ELR (cell line): ENCODE data around the gene SERF2.
"Not testable (repeated sequence)": the region's sequence is repeated elsewhere in the genome, so short reads cannot be mapped to it uniquely, and the experiment has no call there.

ENCODE experiments used
- DNase-seq: peaks from one replicate; pipeline ENCODE4 v3.0.0-alpha.2; 2015; ENCODE audit warnings: low read depth

The SERF2 gene

GRCh38 chr15:43829951-43830540 is 37.9 kb downstream of the SERF2 start:
- DNase-seq = not testable (repeated sequence)

- not testable (repeated sequence) for DNase-seq
Observed at GRCh38 chr15:43830691-43831275, 38.7 kb downstream of the SERF2 start.

- DNase-seq = not testable (repeated sequence)
Observed at GRCh38 chr15:43831519-43832052, 39.5 kb downstream of the SERF2 start.

GRCh38 chr15:43832485-43832884 is 40.4 kb downstream of the SERF2 start:
- not testable (repeated sequence) for DNase-seq

GRCh38 chr15:43845421-43845820 is 53.3 kb downstream of the SERF2 start:
- no peak for DNase-seq
